H1 (cell line): ENCODE results near the gene CCNY.

ENCODE experiments used
- CTCF ChIP-seq, 3 experiments: IDR thresholded peaks; 1 replicate in 2 of 3; 2 replicates in 1 of 3; pipeline versions ENCODE4 v1.5.1 to v1.6.1; 2011; ENCODE audit warnings: low read length in 3 of 3, mild to moderate bottlenecking in 3 of 3, inconsistent platforms in 2 of 3, low read depth in 1 of 3, moderate library complexity in 1 of 3; ENCODE audit not compliant: insufficient read depth in 1 of 3; ENCODE audit errors: control extremely low read depth in 1 of 3
- EGR1 ChIP-seq: IDR thresholded peaks from 2 replicates; pipeline ENCODE4 v1.6.1; 2011; ENCODE audit warnings: low read depth, low read length, borderline replicate concordance
- EZH2 ChIP-seq: fragments of 200-600 bp; sonication (generic); IDR thresholded peaks from 2 replicates; pipeline ENCODE4 v1.7.1; 2012; ENCODE audit warnings: low read depth, mild to moderate bottlenecking, moderate library complexity, low read length, inconsistent platforms; ENCODE audit not compliant: severe bottlenecking
- POLR2A ChIP-seq, 2 experiments: IDR thresholded peaks; 1 replicate in 1 of 2; 2 replicates in 1 of 2; pipeline ENCODE4 v1.6.1; 2011; ENCODE audit warnings: low read depth in 2 of 2, low read length in 2 of 2, mild to moderate bottlenecking in 2 of 2; ENCODE audit errors: control extremely low read depth in 1 of 2
- POLR2AphosphoS5 ChIP-seq: IDR thresholded peaks from 2 replicates; pipeline ENCODE4 v1.6.1; 2011; ENCODE audit warnings: low read depth, low read length
- RFX5 ChIP-seq: IDR thresholded peaks from 2 replicates; pipeline ENCODE4 v1.6.1; 2011; ENCODE audit warnings: low read depth, low read length, improper control_type of control experiment, borderline replicate concordance
- RNF2 ChIP-seq: fragments of 200-900, 300-1000 bp; sonication (generic); IDR thresholded peaks from 2 replicates; pipeline ENCODE4 v1.7.1; 2016; ENCODE audit warnings: borderline replicate concordance, low read depth, mild to moderate bottlenecking, antibody characterized with exemption, low read length; ENCODE audit not compliant: poor library complexity, severe bottlenecking; ENCODE audit errors: missing control alignments
- SRF ChIP-seq: IDR thresholded peaks from 2 replicates; pipeline ENCODE4 v1.6.1; 2011; ENCODE audit warnings: mild to moderate bottlenecking, low read depth, low read length, moderate library complexity
- TAF7 ChIP-seq: optimal IDR thresholded peaks from 2 replicates; pipeline ENCODE3; 2011; ENCODE audit warnings: low read depth, mild to moderate bottlenecking, inconsistent platforms, low read length, moderate library complexity, borderline replicate concordance
- TF ChIP-seq, protein P1 (sequence below): IDR thresholded peaks from 2 replicates; pipeline ENCODE4 v1.6.1; 2012; ENCODE audit warnings: inconsistent platforms

GRCh38 chr10:35352097-35352496 is 15.8 kb downstream of the CCNY start:
- TF ChIP-seq POLR2A (IDR thresholded peaks at IDR 0.05; ENCODE audit: control extremely low read depth in 1 of 2, low read depth in 2 of 2, low read length in 2 of 2), result no peak
- TF ChIP-seq, protein P1, sequence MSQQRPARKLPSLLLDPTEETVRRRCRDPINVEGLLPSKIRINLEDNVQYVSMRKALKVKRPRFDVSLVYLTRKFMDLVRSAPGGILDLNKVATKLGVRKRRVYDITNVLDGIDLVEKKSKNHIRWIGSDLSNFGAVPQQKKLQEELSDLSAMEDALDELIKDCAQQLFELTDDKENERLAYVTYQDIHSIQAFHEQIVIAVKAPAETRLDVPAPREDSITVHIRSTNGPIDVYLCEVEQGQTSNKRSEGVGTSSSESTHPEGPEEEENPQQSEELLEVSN, result no peak
- TF ChIP-seq RNF2, result no peak
- TF ChIP-seq EGR1, result no peak
- no peak for TF ChIP-seq CTCF (IDR thresholded peaks at IDR 0.05; ENCODE audit: control extremely low read depth in 1 of 3, insufficient read depth in 1 of 3, low read depth in 1 of 3, low read length in 3 of 3)
- TF ChIP-seq TAF7, result no peak
- TF ChIP-seq EZH2, result no peak
- TF ChIP-seq POLR2AphosphoS5, result no peak
- no peak for TF ChIP-seq RFX5
- TF ChIP-seq SRF, result no peak
